Smooth muscle cell (in vitro differentiated cells): ENCODE results near the gene SMU1. TPM values are rescaled to one million over a fixed set of nuclear protein-coding genes. Genes with fewer than 3 reads are reported as not detected.

Experiments
- DNase-seq: peaks from one replicate; lab custom pipeline; 2025; ENCODE audit not compliant: unreplicated experiment; lab: John Stamatoyannopoulos, UW
- H2AFZ ChIP-seq: fragments of 200-600 bp; sonication (generic); 2 replicates; pipeline ENCODE4 v1.6.0; 2016; ENCODE audit warnings: antibody characterized with exemption, low read depth, mild to moderate bottlenecking
- H3F3A ChIP-seq: fragments of 200-600 bp; sonication (generic); 2 replicates; pipeline ENCODE4 v1.6.0; 2017; ENCODE audit warnings: antibody characterized with exemption, low read depth
- H3K27ac ChIP-seq: fragments of 200-600 bp; sonication (generic); 2 replicates; pipeline ENCODE4 v1.5.1; 2016; ENCODE audit warnings: low read depth, mild to moderate bottlenecking
- H3K27me3 ChIP-seq: fragments of 200-600 bp; sonication (generic); 2 replicates; pipeline ENCODE4 v1.6.1; 2016; ENCODE audit warnings: low read depth, mild to moderate bottlenecking
- H3K36me3 ChIP-seq: fragments of 200-600 bp; sonication (generic); 2 replicates; pipeline ENCODE4 v1.5.1; 2016; ENCODE audit warnings: low read depth
- H3K4me1 ChIP-seq: fragments of 200-600 bp; sonication (generic); 2 replicates; pipeline ENCODE4 v1.5.1; 2016; ENCODE audit warnings: low read depth
- H3K4me2 ChIP-seq: fragments of 200-600 bp; sonication (generic); 2 replicates; pipeline ENCODE4 v1.6.0; 2016; ENCODE audit warnings: mild to moderate bottlenecking
- H3K4me3 ChIP-seq: fragments of 200-600 bp; sonication (generic); 2 replicates; pipeline ENCODE4 v1.5.1; 2016; ENCODE audit warnings: mild to moderate bottlenecking
- H3K79me2 ChIP-seq: fragments of 200-600 bp; sonication (generic); 2 replicates; pipeline ENCODE4 v1.6.0; 2016; ENCODE audit warnings: low read depth, mild to moderate bottlenecking
- H3K9ac ChIP-seq: fragments of 200-600 bp; sonication (generic); 2 replicates; pipeline ENCODE4 v1.6.0; 2016; ENCODE audit warnings: low read depth
- H3K9me3 ChIP-seq: fragments of 200-600 bp; sonication (generic); replicated peaks from 2 replicates; pipeline ENCODE4 v1.5.1; 2016; ENCODE audit warnings: low read depth
- H4K20me1 ChIP-seq: fragments of 200-600 bp; sonication (generic); 2 replicates; pipeline ENCODE4 v1.6.0; 2016; ENCODE audit warnings: low read depth
- WGBS: methylation state at CpG from one replicate; pipeline ENCODE4 v1.1.7; 2016; ENCODE audit warnings: low lambda C conversion rate; 5-methylcytosine and 5-hydroxymethylcytosine counted together
- polyA plus RNA-seq: library from polyadenylated mRNA; unstranded; fragments of >200 nt; fragmentation: Nextera tagmentation; extraction: Ambion mirVana; gene quantifications from 2 replicates; pipeline ENCODE4 v1.2.1, GENCODE V29; 2016
- total RNA-seq: library from RNA; depleted of rRNA; stranded (reverse); fragments of >200 nt; gene quantifications from 2 replicates; pipeline ENCODE4 v1.2.3, GENCODE V29; 2014
- TF ChIP-seq, protein P1 (sequence below): fragments of 200-600 bp; sonication (generic); IDR thresholded peaks from 2 replicates; pipeline ENCODE4 v1.5.1; 2017; ENCODE audit warnings: borderline replicate concordance, mild to moderate bottlenecking, antibody characterized with exemption; ENCODE audit not compliant: insufficient read depth, poor library complexity, severe bottlenecking

SMU1 gene
- total and polyA plus RNA-seq, 2 experiments from 2014 or later: 15.1 to 17.4 TPM

DNA sequence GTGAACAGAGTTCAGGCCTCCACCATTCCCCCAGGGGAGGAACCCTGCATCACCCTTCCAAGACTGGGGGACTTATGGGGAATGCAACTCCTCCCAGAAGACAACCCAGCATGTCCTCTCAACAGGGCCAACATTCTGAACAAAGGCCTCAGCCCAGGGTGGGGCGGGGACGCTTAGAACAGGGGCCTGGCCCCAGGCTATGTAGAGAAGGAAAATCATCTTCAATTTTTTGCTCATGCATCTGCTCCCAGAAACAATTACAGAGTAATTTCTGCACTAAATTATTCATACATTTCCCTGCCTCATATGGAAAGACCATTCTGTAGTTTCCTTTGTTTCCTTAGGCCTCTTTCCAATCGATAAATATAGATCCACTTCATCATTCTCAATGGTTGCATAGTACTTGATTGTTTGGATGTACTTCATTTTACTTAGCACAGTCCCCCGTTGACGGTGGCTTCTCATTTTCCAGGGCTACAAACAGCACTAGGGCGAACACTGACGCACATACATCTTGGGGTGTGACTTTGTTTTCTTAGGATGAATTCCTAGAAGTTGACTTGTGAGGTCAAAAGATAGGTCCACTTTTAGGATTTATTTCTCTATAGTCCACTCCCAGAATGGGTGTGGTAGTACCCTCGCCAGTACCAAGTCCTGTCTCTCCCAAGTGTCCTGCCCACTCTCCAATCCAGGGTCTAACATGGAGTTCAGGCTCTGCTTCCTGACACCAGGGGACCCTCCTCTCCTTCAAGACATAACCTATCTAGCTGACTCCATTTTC lies 27.2 kb upstream of the SMU1 start:
- Histone ChIP-seq H3K4me1 (peaks cover 5% of the 10 kb centered on the region), H3K27me3 (no peaks in the 10 kb centered on the region), H3K36me3 (no peaks in the 10 kb centered on the region), H3K9ac (no peak overlapping the region), H3K4me3 (no peak overlapping the region), H3K9me3 (no peaks in the 10 kb centered on the region), H4K20me1 (no peaks in the 10 kb centered on the region), H3K79me2 (no peaks in the 10 kb centered on the region), H2AFZ (no peak overlapping the region), H3F3A (peaks cover 8% of the 10 kb centered on the region), H3K4me2 (no peak overlapping the region), H3K27ac (no peak overlapping the region)
- DNase-seq: no peak
- TF ChIP-seq, protein P1, sequence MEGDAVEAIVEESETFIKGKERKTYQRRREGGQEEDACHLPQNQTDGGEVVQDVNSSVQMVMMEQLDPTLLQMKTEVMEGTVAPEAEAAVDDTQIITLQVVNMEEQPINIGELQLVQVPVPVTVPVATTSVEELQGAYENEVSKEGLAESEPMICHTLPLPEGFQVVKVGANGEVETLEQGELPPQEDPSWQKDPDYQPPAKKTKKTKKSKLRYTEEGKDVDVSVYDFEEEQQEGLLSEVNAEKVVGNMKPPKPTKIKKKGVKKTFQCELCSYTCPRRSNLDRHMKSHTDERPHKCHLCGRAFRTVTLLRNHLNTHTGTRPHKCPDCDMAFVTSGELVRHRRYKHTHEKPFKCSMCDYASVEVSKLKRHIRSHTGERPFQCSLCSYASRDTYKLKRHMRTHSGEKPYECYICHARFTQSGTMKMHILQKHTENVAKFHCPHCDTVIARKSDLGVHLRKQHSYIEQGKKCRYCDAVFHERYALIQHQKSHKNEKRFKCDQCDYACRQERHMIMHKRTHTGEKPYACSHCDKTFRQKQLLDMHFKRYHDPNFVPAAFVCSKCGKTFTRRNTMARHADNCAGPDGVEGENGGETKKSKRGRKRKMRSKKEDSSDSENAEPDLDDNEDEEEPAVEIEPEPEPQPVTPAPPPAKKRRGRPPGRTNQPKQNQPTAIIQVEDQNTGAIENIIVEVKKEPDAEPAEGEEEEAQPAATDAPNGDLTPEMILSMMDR: no peak
- WGBS: 93% methylated on average over 8 of the region's 8 CpGs

- no peaks in the 10 kb centered on the region for H3K27me3 ChIP-seq
- H3F3A ChIP-seq: peaks cover 4% of the 10 kb centered on the region
- no peak overlapping the region for H2AFZ ChIP-seq
- no peaks in the 10 kb centered on the region for H3K79me2 ChIP-seq
- no peak overlapping the region for H3K4me2 ChIP-seq
- H3K36me3 ChIP-seq: no peaks in the 10 kb centered on the region
- TF ChIP-seq, protein P1: no peak
- H3K4me3 ChIP-seq: no peak overlapping the region
- H4K20me1 ChIP-seq: no peaks in the 10 kb centered on the region
- H3K4me1 ChIP-seq: peaks cover 5% of the 10 kb centered on the region
- DNase-seq: no peak
- H3K9me3 ChIP-seq: no peaks in the 10 kb centered on the region
- H3K9ac ChIP-seq: no peak overlapping the region
- no peak overlapping the region for H3K27ac ChIP-seq
- 96% methylated on average over 13 of the region's 13 CpGs for WGBS
Measured at GRCh38 chr9:33102551-33103210, 26.2 kb upstream of the SMU1 start.

DNA sequence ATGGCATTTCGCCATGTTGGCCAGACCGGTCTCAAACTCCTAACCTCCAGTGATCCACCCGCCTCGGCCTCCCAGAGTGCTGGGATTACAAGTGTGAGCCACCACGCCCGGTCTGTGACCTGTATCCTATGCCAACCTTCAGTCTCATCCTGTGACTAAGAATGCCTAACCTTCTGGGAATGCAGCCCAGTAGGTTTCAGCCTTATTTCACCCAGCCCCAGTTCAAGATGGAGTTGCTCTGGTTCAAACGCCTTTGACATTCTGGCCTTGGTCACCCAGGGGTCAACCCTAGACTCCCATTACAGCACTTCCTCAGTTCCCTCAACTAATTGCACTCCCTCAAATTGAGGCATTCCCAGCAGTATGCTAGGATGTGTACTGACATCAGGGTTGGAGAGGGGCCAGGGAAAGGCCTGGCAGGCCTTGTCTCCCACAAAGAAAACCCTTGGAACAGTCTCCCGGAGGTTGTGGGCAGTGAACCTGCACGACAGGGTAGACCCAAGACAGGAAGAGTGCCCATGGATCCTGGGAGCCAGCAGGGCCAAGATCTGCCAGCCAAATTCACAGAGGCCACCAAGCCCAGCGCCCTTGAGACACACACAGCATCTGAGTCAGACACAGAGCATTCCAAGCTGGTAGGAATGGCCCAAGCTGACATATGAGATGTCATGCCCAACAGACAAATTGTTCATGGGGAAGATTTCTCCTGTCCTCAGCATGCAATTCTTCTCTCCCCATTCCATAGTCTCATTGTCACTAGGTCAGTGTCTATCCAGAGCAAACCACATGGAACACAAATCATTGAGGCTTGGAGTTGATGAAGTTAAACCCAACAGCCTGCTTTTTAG lies 24.9 kb upstream of the SMU1 start:
- no peaks in the 10 kb centered on the region for H3K36me3 ChIP-seq
- H3K4me1 ChIP-seq: no peaks in the 10 kb centered on the region
- no peak for DNase-seq
- TF ChIP-seq, protein P1: no peak
- H4K20me1 ChIP-seq: no peaks in the 10 kb centered on the region
- no peak overlapping the region for H3K4me2 ChIP-seq
- peak overlapping the region; percentile 54 for H3K27ac ChIP-seq
- 94% methylated on average over 10 of the region's 10 CpGs for WGBS
- no peak overlapping the region for H3K9ac ChIP-seq
- H3K9me3 ChIP-seq: no peaks in the 10 kb centered on the region
- H3K4me3 ChIP-seq: no peak overlapping the region
- no peaks in the 10 kb centered on the region for H3K27me3 ChIP-seq
- H2AFZ ChIP-seq: no peak overlapping the region
- no peaks in the 10 kb centered on the region for H3K79me2 ChIP-seq
- H3F3A ChIP-seq: no peaks in the 10 kb centered on the region
